ENCODE data around the gene NBEA.
"Not testable (repeated sequence)": the region's sequence is repeated elsewhere in the genome, so short reads cannot be mapped to it uniquely, and the experiment has no call there.

Gene NBEA

DNA sequence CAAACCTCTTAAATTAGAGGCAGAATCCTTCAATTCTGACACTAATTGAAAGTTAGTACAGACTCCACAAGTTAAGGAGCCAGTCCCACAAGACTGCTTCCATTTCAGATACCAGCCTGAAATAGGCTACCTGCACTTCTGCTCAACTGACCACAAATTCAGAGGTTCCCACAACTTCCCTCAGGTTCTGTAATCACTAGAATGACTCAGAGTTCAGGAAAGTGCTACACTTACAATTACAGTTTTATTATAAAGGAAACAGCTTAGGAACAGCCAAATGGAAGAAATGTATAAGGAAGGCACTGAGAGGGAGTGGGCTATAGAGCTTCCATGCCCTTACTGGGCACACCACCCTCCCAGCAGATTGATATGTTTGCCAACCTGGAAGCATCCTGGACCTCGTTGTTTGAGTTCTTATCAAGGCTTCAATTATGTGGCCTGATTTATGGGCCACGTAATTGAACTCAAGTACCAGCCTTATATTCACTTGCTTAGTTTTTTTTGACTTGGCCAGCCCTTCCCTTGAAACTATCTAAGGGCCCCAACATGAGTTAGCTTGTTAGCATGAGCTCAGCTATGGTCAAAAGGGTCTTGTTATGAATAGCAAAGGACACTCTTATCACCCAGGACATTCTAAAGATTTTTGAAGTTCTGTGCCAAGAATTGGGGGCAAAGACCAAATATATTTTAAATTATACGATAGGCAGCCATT is 25.9 kb downstream of the NBEA start:
- H3K4me3 ChIP-seq (ENCODE audit: control insufficient read depth, low read depth, low read length), result no peak overlapping the region
- no peak for DNase-seq (ENCODE audit: low read depth)
- TF ChIP-seq, protein P1, sequence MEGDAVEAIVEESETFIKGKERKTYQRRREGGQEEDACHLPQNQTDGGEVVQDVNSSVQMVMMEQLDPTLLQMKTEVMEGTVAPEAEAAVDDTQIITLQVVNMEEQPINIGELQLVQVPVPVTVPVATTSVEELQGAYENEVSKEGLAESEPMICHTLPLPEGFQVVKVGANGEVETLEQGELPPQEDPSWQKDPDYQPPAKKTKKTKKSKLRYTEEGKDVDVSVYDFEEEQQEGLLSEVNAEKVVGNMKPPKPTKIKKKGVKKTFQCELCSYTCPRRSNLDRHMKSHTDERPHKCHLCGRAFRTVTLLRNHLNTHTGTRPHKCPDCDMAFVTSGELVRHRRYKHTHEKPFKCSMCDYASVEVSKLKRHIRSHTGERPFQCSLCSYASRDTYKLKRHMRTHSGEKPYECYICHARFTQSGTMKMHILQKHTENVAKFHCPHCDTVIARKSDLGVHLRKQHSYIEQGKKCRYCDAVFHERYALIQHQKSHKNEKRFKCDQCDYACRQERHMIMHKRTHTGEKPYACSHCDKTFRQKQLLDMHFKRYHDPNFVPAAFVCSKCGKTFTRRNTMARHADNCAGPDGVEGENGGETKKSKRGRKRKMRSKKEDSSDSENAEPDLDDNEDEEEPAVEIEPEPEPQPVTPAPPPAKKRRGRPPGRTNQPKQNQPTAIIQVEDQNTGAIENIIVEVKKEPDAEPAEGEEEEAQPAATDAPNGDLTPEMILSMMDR (IDR thresholded peaks at IDR 0.05; ENCODE audit: control insufficient read depth, insufficient read depth, low read depth, low read length, missing control alignments), result no peak

DNA sequence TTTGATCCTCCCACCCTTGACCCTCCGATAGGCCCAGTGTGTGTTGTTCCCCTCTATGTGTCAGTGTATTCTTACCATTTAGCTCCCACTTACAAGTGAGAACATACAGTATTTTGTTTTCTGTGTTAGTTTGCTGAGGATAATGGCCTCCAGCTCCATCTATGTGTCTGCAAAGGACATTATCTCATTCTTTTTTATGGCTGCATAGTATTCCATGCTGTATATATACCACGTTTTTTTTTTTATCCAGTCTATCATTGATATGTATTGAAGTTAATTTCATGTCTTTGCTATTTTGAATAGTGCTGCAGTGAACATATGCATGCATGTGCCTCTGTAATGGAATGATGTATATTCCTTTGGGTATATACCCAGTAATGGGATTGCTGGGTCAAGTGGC is 27.5 kb downstream of the NBEA start:
- not testable (repeated sequence) for H3K4me3 ChIP-seq (ENCODE audit: control insufficient read depth, low read depth, low read length); DNase-seq (ENCODE audit: low read depth)

DNA sequence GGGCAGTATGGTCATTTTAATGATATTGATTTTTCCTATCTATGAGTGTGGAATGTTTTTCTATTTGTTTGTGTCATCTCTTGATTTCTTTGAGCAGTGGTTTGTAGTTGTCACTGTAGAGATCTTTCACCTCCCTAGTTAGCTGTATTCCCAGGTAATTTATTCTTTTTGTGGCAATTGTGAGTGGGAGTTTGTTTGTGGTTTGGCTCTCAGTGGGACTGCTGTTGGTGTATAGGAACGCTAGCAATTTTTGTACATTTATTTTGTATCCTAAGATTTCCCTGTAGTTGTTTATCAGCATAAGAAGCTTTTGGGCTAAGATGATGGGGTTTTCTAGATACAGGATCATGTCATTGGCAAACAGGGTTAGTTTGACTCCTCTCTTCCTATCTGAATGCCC is 28.9 kb downstream of the NBEA start:
- no peak for DNase-seq (ENCODE audit: low read depth)
- TF ChIP-seq, protein P1 (IDR thresholded peaks at IDR 0.05; ENCODE audit: control insufficient read depth, insufficient read depth, low read depth, low read length, missing control alignments), result no peak

DNA sequence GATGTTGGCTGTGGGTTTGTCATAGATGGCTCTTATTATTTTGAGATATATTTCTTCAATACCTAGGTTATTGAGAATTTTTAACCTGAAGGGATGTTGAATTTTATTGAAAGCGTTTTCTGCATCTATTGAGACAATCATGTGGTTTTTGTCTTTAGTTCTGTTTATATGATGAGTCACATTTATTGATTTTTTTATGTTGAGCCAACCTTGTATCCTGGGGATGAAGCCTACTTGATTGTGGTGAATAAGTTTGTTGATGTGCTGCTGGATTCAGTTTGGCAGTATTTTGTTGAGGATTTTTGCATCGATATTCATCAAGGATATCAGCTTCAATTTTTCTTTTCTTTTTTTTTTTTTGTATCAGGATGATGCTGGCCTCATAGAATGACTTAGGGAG is 29.4 kb downstream of the NBEA start:
- no peak for DNase-seq (ENCODE audit: low read depth)
- TF ChIP-seq, protein P1 (IDR thresholded peaks at IDR 0.05; ENCODE audit: control insufficient read depth, insufficient read depth, low read depth, low read length, missing control alignments), result no peak
- H3K4me3 ChIP-seq (ENCODE audit: control insufficient read depth, low read depth, low read length), result no peak overlapping the region

More for the DNA sequence above, 28.9 kb downstream of the NBEA start:
- H3K4me3 ChIP-seq (ENCODE audit: control insufficient read depth, low read depth, low read length), result no peak overlapping the region

DNA sequence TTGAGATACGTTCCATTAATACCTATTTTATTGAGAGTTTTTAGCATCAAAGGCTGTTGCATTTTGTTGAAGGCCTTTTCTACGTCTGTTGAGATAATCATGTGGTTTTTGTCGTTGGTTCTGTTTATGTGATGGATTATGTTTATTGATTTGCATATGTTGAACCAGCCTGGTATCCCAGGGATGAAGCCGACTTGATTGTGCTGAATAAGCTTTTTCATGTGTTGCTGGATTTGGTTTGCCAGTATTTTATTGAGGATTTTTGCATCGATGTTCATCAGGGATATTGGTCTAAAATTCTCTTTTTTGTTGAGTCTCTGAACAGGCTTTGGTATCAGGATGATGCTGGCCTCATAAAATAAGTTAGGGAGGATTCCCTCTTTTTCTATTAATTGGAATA is 43.1 kb downstream of the NBEA start:
- H3K4me3 ChIP-seq (ENCODE audit: control insufficient read depth, low read depth, low read length); DNase-seq (ENCODE audit: low read depth): not testable (repeated sequence)

DNA sequence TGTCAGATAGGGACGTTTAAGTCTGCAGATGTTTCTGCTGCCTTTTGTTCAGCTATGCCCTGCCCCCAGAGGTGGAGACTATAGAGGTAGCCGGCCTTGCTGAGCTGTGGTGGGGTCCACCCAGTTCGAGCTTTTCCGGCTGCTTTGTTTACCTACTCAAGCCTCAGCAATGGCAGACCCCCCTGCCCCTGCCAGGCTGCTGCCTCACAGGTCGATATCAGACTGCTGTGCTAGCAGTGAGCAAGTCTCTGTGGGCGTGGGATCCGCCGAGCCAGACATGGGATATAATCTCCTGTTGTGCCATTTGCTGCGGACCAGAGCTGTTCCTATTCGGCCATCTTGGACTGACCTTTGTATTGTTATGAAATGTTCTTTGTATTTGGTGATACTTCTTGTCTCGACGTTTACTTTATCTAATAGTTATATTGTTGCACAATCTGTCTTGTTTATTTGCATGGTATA is 46.3 kb downstream of the NBEA start:
- DNase-seq (ENCODE audit: low read depth), result no peak
- H3K4me3 ChIP-seq (ENCODE audit: control insufficient read depth, low read depth, low read length), result no peak overlapping the region
- TF ChIP-seq, protein P1 (IDR thresholded peaks at IDR 0.05; ENCODE audit: control insufficient read depth, insufficient read depth, low read depth, low read length, missing control alignments), result no peak

DNA sequence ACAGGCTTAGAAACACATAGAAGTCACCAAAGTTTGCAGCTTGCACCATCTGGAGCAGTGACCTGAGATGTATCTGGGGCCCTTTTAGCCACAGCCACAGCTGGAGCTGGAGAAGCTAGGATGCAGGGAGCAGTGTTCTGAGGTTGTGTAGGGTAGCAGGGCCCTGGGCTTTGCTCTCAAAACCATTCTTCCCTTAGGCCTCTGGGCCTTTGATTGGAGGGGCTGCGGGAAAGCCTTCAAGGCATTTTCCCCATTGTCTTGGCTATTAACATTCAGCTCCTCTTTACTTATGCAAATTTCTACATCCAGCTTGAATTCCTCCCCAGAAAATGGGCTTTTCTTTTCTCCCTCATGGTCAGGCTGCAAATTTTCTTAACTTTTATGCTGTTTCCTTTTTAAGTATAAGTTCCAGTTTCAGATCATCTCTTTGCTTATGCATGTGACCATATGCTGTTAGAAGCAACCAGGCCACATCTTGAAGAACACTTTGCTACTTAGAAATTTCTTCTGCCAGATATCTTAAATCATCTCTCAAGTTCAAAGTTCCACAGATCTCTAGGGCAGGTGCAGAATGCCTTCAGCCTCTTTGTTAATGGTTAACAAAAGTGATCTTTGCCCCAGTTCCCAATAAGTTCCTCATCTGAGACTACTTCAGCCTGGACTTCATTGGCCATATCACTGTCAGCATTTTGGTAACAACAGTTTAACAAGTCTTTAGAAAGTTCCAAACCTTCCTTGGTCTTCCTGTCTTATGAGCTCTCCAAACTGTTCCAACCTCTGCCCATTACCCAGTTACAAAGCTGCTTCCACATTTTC is 48.5 kb downstream of the NBEA start:
- no peak for DNase-seq (ENCODE audit: low read depth)
- TF ChIP-seq, protein P1 (IDR thresholded peaks at IDR 0.05; ENCODE audit: control insufficient read depth, insufficient read depth, low read depth, low read length, missing control alignments), result no peak
- H3K4me3 ChIP-seq (ENCODE audit: control insufficient read depth, low read depth, low read length), result no peak overlapping the region

Data from AG09309 (cell line).